GM12874 (cell line): ENCODE data around the gene DNAJC9.

Experiments used
- TF ChIP-seq, protein P1 (sequence below): IDR thresholded peaks from 2 replicates; pipeline ENCODE4 v1.5.1; 2011; ENCODE audit warnings: low read depth, mild to moderate bottlenecking, control low read depth, low read length, moderate library complexity; ENCODE audit not compliant: insufficient read depth

The DNAJC9 gene, protein sequence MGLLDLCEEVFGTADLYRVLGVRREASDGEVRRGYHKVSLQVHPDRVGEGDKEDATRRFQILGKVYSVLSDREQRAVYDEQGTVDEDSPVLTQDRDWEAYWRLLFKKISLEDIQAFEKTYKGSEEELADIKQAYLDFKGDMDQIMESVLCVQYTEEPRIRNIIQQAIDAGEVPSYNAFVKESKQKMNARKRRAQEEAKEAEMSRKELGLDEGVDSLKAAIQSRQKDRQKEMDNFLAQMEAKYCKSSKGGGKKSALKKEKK

DNA sequence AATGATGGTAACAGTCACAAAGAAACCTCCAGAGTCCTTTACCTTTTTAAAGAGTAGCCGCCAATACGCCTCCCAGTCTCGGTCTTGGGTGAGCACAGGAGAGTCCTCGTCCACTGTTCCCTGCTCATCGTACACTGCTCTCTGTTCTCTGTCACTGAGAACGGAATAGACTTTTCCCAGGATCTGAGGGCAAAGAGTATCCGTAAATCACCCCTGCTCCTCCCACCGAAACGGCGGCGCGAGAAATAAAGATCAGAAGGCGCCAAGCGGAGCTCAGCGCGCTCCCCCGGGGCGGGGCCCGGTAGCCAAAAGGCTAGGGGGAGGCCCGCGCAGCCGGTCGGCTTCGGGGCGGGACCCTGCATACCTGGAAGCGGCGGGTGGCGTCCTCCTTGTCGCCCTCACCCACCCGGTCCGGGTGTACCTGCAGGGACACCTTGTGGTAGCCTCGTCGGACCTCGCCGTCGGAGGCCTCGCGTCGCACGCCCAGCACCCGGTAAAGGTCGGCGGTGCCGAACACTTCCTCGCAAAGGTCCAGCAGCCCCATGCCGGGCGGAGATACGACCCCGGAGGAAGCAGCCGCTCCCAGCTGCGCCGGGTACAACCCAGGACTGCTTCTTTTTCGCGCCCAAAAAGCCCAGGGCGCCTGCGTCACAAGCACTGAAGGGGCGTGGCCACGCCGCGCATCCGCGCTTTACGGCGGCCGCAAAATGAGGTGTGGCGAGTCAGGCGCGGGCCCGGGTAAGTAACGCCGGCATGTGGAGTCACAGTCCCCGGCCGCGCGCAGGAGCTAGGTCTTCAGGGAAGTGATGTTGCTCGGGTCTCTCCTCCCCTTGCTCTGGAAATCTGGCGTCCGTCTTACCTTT lies at the start of gene DNAJC9:
Gene DNAJC9 (minus strand): TSS at position 610 of the 863 bp plus-strand sequence. CDS start 66 bp downstream, at position 544.
- TF ChIP-seq, protein P1, sequence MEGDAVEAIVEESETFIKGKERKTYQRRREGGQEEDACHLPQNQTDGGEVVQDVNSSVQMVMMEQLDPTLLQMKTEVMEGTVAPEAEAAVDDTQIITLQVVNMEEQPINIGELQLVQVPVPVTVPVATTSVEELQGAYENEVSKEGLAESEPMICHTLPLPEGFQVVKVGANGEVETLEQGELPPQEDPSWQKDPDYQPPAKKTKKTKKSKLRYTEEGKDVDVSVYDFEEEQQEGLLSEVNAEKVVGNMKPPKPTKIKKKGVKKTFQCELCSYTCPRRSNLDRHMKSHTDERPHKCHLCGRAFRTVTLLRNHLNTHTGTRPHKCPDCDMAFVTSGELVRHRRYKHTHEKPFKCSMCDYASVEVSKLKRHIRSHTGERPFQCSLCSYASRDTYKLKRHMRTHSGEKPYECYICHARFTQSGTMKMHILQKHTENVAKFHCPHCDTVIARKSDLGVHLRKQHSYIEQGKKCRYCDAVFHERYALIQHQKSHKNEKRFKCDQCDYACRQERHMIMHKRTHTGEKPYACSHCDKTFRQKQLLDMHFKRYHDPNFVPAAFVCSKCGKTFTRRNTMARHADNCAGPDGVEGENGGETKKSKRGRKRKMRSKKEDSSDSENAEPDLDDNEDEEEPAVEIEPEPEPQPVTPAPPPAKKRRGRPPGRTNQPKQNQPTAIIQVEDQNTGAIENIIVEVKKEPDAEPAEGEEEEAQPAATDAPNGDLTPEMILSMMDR, result no peak

DNA sequence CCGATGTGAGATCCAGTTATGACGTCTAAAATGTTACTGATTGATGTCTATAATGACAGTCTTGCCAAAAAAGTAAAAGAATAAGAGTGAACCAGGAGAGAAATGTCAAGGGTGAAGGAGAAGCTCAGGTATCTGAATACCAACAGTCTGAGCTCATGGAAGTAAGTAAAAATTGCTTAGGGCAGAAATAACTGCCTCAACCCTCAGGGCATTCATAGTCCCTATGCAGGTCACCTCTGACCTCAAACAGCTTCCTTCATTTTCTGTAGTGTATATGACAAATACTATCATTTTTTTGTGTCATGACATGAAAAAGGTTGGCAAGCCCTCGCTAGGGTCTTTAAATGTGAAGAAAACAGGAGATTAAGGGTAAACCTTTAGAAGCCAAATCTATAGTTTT lies 46.4 kb upstream of the DNAJC9 start:
- TF ChIP-seq, protein P1, result no peak

DNA sequence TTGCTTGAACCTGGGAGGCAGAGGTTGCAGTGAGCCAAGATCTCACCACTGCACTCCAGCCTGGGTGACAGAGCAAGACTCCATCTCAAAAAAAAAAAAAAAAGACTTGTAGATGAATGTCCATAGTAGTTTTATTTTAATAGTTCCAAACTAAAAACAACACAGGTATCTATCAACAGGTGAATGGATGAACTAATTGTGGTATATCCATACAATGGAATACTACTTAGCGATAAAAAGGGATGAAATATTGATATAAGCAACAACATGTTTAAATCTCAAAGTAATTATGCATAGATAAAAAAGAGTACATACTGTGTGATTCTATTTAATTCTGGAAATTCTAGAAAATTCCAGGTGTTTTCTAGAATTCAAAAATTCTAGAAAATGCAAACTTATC lies 42.9 kb upstream of the DNAJC9 start:
- TF ChIP-seq, protein P1, result no peak

DNA sequence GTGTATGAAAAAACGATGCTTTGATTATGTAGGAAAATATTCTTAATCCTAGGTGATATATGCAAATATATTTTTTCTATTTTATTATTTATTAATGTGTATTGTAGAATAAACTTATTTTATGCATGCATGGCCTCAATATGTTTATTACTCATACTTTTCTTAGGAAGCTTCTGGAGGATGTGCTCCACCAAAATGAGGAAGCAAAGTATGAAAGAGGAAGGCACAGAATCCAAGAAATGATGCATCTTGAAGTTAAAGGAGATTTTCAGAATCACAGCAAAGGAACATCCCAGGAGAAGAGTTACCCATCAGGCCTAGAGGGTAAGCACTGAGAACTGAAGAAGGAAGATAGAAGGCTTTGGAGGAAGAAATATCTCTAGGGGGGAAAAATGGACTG lies 40.4 kb upstream of the DNAJC9 start:
- TF ChIP-seq, protein P1, result no peak

DNA sequence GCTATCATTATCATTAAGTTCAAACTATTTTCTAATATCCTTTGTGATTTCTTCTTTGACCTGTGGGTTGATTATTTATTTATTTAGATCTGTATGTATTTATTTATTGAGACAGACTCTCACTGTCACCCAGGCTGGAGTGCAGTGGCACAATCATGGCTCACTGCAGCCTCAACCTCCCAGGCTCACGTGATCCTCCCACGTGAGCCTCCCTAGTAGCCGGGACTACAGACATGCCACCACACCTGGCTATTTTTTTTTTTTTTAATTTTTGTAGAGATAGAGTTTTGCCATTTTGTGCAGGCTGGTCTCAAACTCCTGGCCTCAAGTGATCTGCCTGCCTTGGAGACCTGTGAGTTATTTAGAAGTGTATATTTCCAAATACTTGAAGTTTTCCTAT lies 34.0 kb upstream of the DNAJC9 start:
- TF ChIP-seq, protein P1, result no peak

DNA sequence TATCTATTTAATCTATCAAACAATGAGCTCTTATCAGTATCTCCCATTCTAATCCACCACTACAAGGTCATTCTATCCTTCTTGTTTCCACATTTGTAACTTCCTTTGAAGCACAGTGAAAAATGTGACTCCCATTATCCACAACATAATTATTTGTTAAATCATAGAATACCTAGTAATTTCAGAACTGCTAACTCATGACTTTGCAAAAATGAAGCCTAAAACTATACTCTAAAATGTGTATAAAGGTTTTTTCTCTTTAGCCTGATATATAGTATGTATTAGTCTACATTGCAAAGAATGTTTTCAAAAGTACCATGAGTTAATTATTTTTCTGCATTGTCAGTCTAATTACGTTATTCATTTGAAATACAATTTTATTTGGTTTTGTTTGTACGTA lies 17.4 kb upstream of the DNAJC9 start:
- TF ChIP-seq, protein P1, result no peak

DNA sequence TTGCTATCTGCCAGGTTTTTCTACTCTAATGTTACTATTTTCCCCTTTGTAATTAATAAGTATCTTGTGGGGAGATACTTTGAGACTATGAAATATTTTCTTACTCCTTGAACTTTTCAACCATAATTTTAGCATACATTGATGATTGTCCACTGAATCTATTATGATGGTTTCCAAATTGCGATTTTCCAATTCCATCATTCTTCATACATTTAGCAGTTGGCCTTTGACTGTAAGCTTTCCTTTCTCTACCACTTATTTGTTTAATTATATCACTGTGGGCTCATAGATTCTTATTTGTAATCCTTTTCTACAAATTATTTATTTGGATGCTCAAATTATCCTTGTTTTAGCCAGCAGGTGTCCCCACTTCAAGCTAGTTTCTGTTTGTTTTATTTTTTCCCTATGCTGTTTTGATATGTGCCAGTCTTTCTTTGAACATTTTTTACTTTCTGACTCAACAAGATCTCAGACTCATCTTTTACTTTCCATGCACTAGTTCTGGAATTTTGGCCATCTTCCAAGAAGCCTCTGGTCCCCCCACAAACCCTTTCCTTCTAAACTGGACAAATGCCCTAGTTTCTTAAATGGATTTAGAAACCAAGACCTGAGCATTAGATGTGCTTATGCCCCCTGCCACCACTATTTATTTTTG lies 16.8 kb upstream of the DNAJC9 start:
- TF ChIP-seq, protein P1, result peak; percentile 28; the same call in 1 of the 2 replicates
